Esophagus muscularis mucosa (tissue), 3 donors: ENCODE data around the gene RTP5.

ENCODE experiments used
- POLR2A ChIP-seq: fragments of 450-650 bp; IDR thresholded peaks from one replicate; pipeline ENCODE4 v1.6.1; 2017; ENCODE audit warnings: antibody characterized with exemption, moderate library complexity, mild to moderate bottlenecking, low read depth
- POLR2AphosphoS5 ChIP-seq, 2 donors: sonication (generic); formaldehyde crosslinking; IDR thresholded peaks; one replicate each; pipeline ENCODE4 v1.6.1; 2017; ENCODE audit warnings: antibody characterized with exemption in 2 of 2
- TF ChIP-seq, protein P1 (sequence below), 3 experiments: fragments of 200-600 bp in 2 of 3; fragments of 450-650 bp in 1 of 3; sonication (generic) in 2 of 3; IDR thresholded peaks; one replicate each; pipeline ENCODE4 v1.5.1; 2017 to 2019; ENCODE audit warnings: antibody characterized with exemption in 3 of 3, mild to moderate bottlenecking in 2 of 3, moderate library complexity in 1 of 3

DNA sequence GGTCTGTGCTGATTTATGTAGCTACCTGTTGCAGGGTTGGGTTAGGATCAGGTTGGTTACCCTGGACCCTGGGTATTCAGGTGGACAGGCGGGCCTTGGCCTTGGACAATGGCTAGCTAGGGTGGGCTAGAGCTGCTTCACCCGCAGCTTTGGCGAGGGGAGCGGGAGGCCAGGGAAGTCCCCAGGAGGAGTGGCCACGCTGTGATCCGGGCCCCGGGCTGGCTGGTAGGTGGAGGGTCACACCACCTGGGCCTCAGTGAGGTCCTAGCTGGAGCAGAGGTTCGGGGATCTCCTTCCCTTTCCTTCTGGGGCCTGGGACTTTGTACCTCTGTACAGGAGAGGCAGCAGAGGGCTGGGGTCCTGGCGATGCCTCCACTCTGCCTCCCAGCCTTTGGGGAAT lies 9.8 kb downstream of the RTP5 start:
- TF ChIP-seq POLR2A (no peak), POLR2AphosphoS5 (IDR thresholded peaks at IDR 0.05) (no peak)
- TF ChIP-seq, protein P1, sequence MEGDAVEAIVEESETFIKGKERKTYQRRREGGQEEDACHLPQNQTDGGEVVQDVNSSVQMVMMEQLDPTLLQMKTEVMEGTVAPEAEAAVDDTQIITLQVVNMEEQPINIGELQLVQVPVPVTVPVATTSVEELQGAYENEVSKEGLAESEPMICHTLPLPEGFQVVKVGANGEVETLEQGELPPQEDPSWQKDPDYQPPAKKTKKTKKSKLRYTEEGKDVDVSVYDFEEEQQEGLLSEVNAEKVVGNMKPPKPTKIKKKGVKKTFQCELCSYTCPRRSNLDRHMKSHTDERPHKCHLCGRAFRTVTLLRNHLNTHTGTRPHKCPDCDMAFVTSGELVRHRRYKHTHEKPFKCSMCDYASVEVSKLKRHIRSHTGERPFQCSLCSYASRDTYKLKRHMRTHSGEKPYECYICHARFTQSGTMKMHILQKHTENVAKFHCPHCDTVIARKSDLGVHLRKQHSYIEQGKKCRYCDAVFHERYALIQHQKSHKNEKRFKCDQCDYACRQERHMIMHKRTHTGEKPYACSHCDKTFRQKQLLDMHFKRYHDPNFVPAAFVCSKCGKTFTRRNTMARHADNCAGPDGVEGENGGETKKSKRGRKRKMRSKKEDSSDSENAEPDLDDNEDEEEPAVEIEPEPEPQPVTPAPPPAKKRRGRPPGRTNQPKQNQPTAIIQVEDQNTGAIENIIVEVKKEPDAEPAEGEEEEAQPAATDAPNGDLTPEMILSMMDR (IDR thresholded peaks at IDR 0.05) = no peak
